Measurements from ENCODE around the gene DAD1. TPM values are rescaled to one million over a fixed set of nuclear protein-coding genes. Genes with fewer than 3 reads are reported as not detected.
A peak's percentile ranks its signal among the peaks of the same experiment; 100 is the strongest.

Gene DAD1
- total RNA-seq, 4 donors from 2014 or later, result 31.4 to 154 (median 141) TPM

DNA sequence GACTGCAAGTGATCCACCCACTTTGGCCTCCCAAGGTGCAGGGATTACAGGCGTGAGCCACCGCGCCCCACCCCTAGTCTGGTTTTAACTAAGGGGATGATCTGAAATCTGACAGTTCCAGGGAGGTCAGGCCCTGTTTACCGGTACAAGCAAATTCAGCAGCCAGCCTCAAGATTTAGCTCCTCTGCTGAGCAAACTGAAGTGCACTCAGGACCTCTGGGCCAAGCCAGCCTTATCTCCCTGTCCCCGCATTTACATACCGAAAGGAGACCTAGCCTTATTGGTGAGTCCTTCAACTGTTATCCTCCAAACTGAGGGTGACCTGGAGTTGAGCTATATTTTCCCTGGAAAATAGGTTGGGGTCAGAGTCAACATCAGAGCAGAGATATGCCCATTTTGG lies 8.2 kb upstream of the DAD1 start:
- intact Hi-C loops (cut with DNase I; ENCODE audit: low total_unique reads), result no loop called here
- in situ Hi-C loops (cut with MboI; ENCODE audit: low pct_ligation_motif_present in 1 of 4, low pct_unique_long_range_greater_than_20kb in 1 of 4, low sequenced_read_pairs in 3 of 4), result loop anchor here in 1 of 4 donors (25.0 kb wide), 1 partner anchor 240 kb away; the partner anchor contains the start of genes MMP14 and MRPL52

GRCh38 chr14:22596354-22596879 lies 7.4 kb upstream of the DAD1 start:
- Histone ChIP-seq H3K36me3 (no peaks in the 10 kb centered on the region), H3K27me3 (no peaks in the 10 kb centered on the region), H3K4me1 (peaks cover 6 to 44% (median 19%) of the 10 kb centered on the region in 4 donors), H3K27ac (no peak overlapping the region), H3K9me3 (no peaks in the 10 kb centered on the region), H3K4me3 (no peak overlapping the region)
- intact Hi-C loops (cut with DNase I; ENCODE audit: low total_unique reads), result no loop called here
- WGBS, 2 donors (ENCODE audit: low coverage in 1 of 2), result 75 to 85% methylated on average over 2 to 3 of the region's 3 CpGs
- no peak for DNase-seq
- TF ChIP-seq POLR2AphosphoS5 (IDR thresholded peaks at IDR 0.05), result no peak
- TF ChIP-seq EP300 (IDR thresholded peaks at IDR 0.05; ENCODE audit: low read depth), result no peak
- TF ChIP-seq CTCF (IDR thresholded peaks at IDR 0.05), result no peak
- no peak for TF ChIP-seq POLR2A (IDR thresholded peaks at IDR 0.05)
- in situ Hi-C loops (cut with MboI; ENCODE audit: low pct_ligation_motif_present in 1 of 4, low pct_unique_long_range_greater_than_20kb in 1 of 4, low sequenced_read_pairs in 3 of 4), result loop anchor here in 1 of 4 donors (25.0 kb wide), 1 partner anchor 241 kb away; the partner anchor contains the start of genes MMP14 and MRPL52

More for the DNA sequence above, 8.2 kb upstream of the DAD1 start:
- TF ChIP-seq CTCF (IDR thresholded peaks at IDR 0.05) (no peak), EP300 (IDR thresholded peaks at IDR 0.05; ENCODE audit: low read depth) (no peak), POLR2A (IDR thresholded peaks at IDR 0.05) (no peak), POLR2AphosphoS5 (IDR thresholded peaks at IDR 0.05) (no peak)
- no peaks in the 10 kb centered on the region for H3K27me3 ChIP-seq
- no peak for DNase-seq
- no peaks in the 10 kb centered on the region for H3K9me3 ChIP-seq
- peaks cover 0 to 7% (median 3%) of the 10 kb centered on the region in 4 donors for H3K36me3 ChIP-seq
- H3K27ac ChIP-seq, result peak overlapping the region in 2 of 4 donors; percentile 88 to 91
- H3K4me3 ChIP-seq, result peak overlapping the region in 1 of 4 donors; percentile 64
- 84% methylated on average over 6 of the region's 6 CpGs; no CpG with 5 or more reads in 1 of the 2 donors for WGBS, 2 donors (ENCODE audit: low coverage in 1 of 2)
- H3K4me1 ChIP-seq, result peaks cover 6 to 44% (median 19%) of the 10 kb centered on the region in 4 donors

DNA sequence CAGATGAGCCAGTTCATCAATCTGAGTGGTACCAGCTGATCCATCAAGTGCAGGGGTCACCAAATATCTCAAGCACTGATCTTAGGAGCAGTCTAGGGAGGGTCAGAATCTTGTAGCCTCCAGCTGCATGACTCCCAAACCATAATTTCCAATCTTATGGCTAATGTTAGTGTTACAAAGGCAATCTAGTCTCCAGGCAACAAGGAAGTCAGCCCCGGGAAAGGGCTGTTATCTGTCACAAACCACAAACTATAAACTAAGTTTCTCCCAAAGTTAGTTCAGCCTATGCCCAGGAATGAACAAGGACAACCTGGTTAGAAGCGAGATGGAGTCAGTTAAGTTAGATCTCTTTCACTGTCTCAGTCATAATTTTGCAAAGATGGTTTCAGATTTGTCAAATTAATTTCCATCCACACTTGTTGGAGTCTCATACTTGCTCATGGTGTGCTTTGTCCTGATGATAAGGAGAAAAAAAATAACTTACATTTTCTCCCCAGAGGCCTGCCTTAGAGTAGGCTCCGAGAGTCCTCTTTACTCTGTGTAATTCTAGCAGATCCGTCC lies 5.2 kb upstream of the DAD1 start:
- in situ Hi-C loops (cut with MboI; ENCODE audit: low pct_ligation_motif_present in 1 of 4, low pct_unique_long_range_greater_than_20kb in 1 of 4, low sequenced_read_pairs in 3 of 4) (loop anchor here in 1 of 4 donors (25.0 kb wide), 1 partner anchor 243 kb away; the partner anchor contains the start of genes MMP14 and MRPL52), intact Hi-C loops (cut with DNase I; ENCODE audit: low total_unique reads) (no loop called here)

More for the DNA sequence above, 5.2 kb upstream of the DAD1 start:
- Histone ChIP-seq H3K27me3 (no peaks in the 10 kb centered on the region), H3K36me3 (no peaks in the 10 kb centered on the region), H3K9me3 (no peaks in the 10 kb centered on the region), H3K27ac (peak overlapping the region in 1 of 4 donors; percentile 33), H3K4me3 (no peak overlapping the region), H3K4me1 (peaks cover 3 to 39% (median 20%) of the 10 kb centered on the region in 4 donors)
- no peak for DNase-seq
- no peak for TF ChIP-seq POLR2A (IDR thresholded peaks at IDR 0.05)
- TF ChIP-seq EP300 (IDR thresholded peaks at IDR 0.05; ENCODE audit: low read depth), result no peak
- TF ChIP-seq POLR2AphosphoS5 (IDR thresholded peaks at IDR 0.05), result no peak
- TF ChIP-seq CTCF (IDR thresholded peaks at IDR 0.05), result no peak
- WGBS, 2 donors (ENCODE audit: low coverage in 1 of 2), result 48 to 54% methylated on average over 3 to 4 of the region's 4 CpGs

Data from transverse colon (tissue), 4 donors.